ENCODE data around the gene KLHDC4.

- TF ChIP-seq CTCF (IDR thresholded peaks at IDR 0.05; ENCODE audit: poor library complexity): no peak
- no peak for TF ChIP-seq EZH2 (IDR thresholded peaks at IDR 0.05; ENCODE audit: borderline replicate concordance)
- TF ChIP-seq EZH2phosphoT487 (IDR thresholded peaks at IDR 0.05; ENCODE audit: low read depth, severe bottlenecking, unreplicated experiment): no peak
Measured at GRCh38 chr16:87671715-87672270, 94.0 kb downstream of the KLHDC4 start.

Data from hepatocyte (in vitro differentiated cells).